ENCODE measurements around the gene SALL1. TPM values are rescaled to one million over a fixed set of nuclear protein-coding genes. Genes with fewer than 3 reads are reported as not detected.

The SALL1 gene
- total and polyA plus RNA-seq, 2 of the 13 experiments (the other 11 are each of a cell fraction or from before 2014, with no cell fraction given), result 6.6 to 12.3 TPM

GRCh38 chr16:51121850-51122249 lies 29.2 kb downstream of the SALL1 start:
- BruUV-seq (replicated peaks), result no TSS peak
- ChIA-PET CTCF (ENCODE audit: low intra/inter-chr PET ratio, low total read pairs) (no interaction called here), POLR2A (interaction anchor here (1.9 kb wide), 2 partner anchors 28 to 30 kb away, joined by 4 to 9 read pairs; no protein-coding TSS in a partner anchor)
- no peak overlapping the region for H3K4me3 ChIP-seq (replicated peaks in 1 of 3; ENCODE audit: insufficient read depth in 1 of 3, low read depth in 2 of 3, low read length in 3 of 3)
- peaks cover 86% of the 10 kb centered on the region for H3K4me1 ChIP-seq (ENCODE audit: insufficient read depth, low read length)
- in situ Hi-C loops (cut with HindIII; ENCODE audit: extremely low pct_ligation_motif_present, low pct_unique_long_range_greater_than_20kb) (no loop called here), intact Hi-C loops (cut with micrococcal nuclease; ENCODE audit: unreplicated experiment) (loop anchor here (2.0 kb wide), 2 partner anchors 29 to 63 kb away; partner anchors contain the start of gene SALL1)
- ATAC-seq (no peak), FAIRE-seq (no peak), DNase-seq (ENCODE audit: low spot score) (no peak)
- H3K27ac ChIP-seq (ENCODE audit: extremely low read length, insufficient read depth, low read length), result peak overlapping the region; percentile 94
- H3K9ac ChIP-seq (ENCODE audit: insufficient read depth, low read depth, low read length), result peak overlapping the region; percentile 34; the same call in 1 of the 2 replicates
- no peaks in the 10 kb centered on the region for H3K9me3 ChIP-seq (ENCODE audit: low read length)
- H3K36me3 ChIP-seq (replicated peaks in 1 of 2; ENCODE audit: control insufficient read depth in 1 of 2, insufficient read depth in 2 of 2, low read length in 2 of 2), result no peaks in the 10 kb centered on the region
- H4K20me1 ChIP-seq (ENCODE audit: insufficient read depth, low read length), result no peaks in the 10 kb centered on the region
- no peak overlapping the region for H2AFZ ChIP-seq (ENCODE audit: low read length)
- no peaks in the 10 kb centered on the region for H3K79me2 ChIP-seq (ENCODE audit: insufficient read depth, low read length)
- H3K27me3 ChIP-seq (ENCODE audit: control insufficient read depth in 1 of 2, insufficient read depth in 2 of 2, low read length in 2 of 2), result no peaks in the 10 kb centered on the region
- TF ChIP-seq KAT7 (CRISPR knock-in tag; IDR thresholded peaks at IDR 0.05; ENCODE audit: borderline replicate concordance) (0 out of 2 replicates have a peak, but pooled peaks have one; percentile 30), ZNF687 (CRISPR knock-in tag; IDR thresholded peaks at IDR 0.05) (0 out of 2 replicates have a peak, but pooled peaks have one; percentile 18), GATAD2A (CRISPR knock-in tag; IDR thresholded peaks at IDR 0.05) (0 out of 2 replicates have a peak, but pooled peaks have one; percentile 34), ZNF577 (CRISPR knock-in tag; IDR thresholded peaks at IDR 0.05; ENCODE audit: borderline replicate concordance, low read depth) (no peak), ZBTB10 (CRISPR knock-in tag; IDR thresholded peaks at IDR 0.05; ENCODE audit: borderline replicate concordance) (no peak), ZNF598 (CRISPR knock-in tag; IDR thresholded peaks at IDR 0.05; ENCODE audit: borderline replicate concordance) (0 out of 2 replicates have a peak, but pooled peaks have one; percentile 23), PATZ1 (CRISPR knock-in tag; IDR thresholded peaks at IDR 0.05) (0 out of 2 replicates have a peak, but pooled peaks have one; percentile 52), YEATS2 (CRISPR knock-in tag; IDR thresholded peaks at IDR 0.05; ENCODE audit: borderline replicate concordance) (no peak), ZMYM4 (CRISPR knock-in tag; IDR thresholded peaks at IDR 0.05) (0 out of 2 replicates have a peak, but pooled peaks have one; percentile 16)
- H3K4me2 ChIP-seq (ENCODE audit: low read depth, low read length), result no peak overlapping the region
- 79% methylated on average over 7 of the region's 7 CpGs for WGBS (ENCODE audit: low lambda C conversion rate)

All from HepG2 (cell line).